H1 (cell line): ENCODE results near the gene CD248. TPM values are rescaled to one million over a fixed set of nuclear protein-coding genes. Genes with fewer than 3 reads are reported as not detected.

Experiments used
- CTCF ChIA-PET: fragments of 300-600 bp; sonication (Branson Sonifier 250); formaldehyde crosslinking; loops from one replicate; lab custom pipeline; 2021; ENCODE audit not compliant: partially characterized antibody; lab: Charles Lee
- POLR2A ChIA-PET: fragments of 300-600 bp; sonication (Branson Sonifier 250); formaldehyde crosslinking; loops from one replicate; lab custom pipeline; 2021; ENCODE audit warnings: inconsistent platforms; ENCODE audit not compliant: partially characterized antibody; lab: Charles Lee
- DNase-seq, 2 experiments: peaks; one replicate each; pipeline versions ENCODE4 v3.0.0 to v3.0.0-alpha.2; 2010 to 2022; ENCODE audit warnings: low spot score in 2 of 2, low read depth in 1 of 2, mixed read lengths in 1 of 2
- FAIRE-seq: peaks from 2 replicates; lab custom pipeline; 2011; peaks lifted over from hg19 to GRCh38; lab: Jason Lieb, UNC
- H2AFZ ChIP-seq: 2 replicates; pipeline ENCODE4 v1.8.1; 2012; ENCODE audit warnings: low read length, inconsistent platforms
- H2AK5ac ChIP-seq: 2 replicates; pipeline ENCODE4 v1.6.1; 2013; ENCODE audit warnings: low read depth, low read length
- H2BK120ac ChIP-seq: replicated peaks from 2 replicates; pipeline ENCODE3; 2013; ENCODE audit warnings: low read depth, low read length, inconsistent platforms
- H2BK12ac ChIP-seq: 2 replicates; pipeline ENCODE4 v1.6.1; 2013; ENCODE audit warnings: low read depth, low read length
- H2BK15ac ChIP-seq: 2 replicates; pipeline ENCODE4 v1.6.1; 2013; ENCODE audit warnings: low read length
- H2BK20ac ChIP-seq: 2 replicates; pipeline ENCODE4 v1.6.1; 2013; ENCODE audit warnings: low read length
- H2BK5ac ChIP-seq: 2 replicates; pipeline ENCODE4 v1.6.1; 2013; ENCODE audit warnings: low read depth, low read length
- H3K14ac ChIP-seq: 2 replicates; pipeline ENCODE4 v1.6.1; 2013; ENCODE audit warnings: inconsistent platforms; ENCODE audit not compliant: insufficient read length
- H3K18ac ChIP-seq: 2 replicates; pipeline ENCODE4 v1.6.1; 2013; ENCODE audit warnings: low read length; ENCODE audit errors: extremely low read depth
- H3K23ac ChIP-seq: 2 replicates; pipeline ENCODE4 v1.6.1; 2013; ENCODE audit warnings: inconsistent platforms; ENCODE audit not compliant: insufficient read length
- H3K23me2 ChIP-seq: 2 replicates; pipeline ENCODE4 v1.6.1; 2013; ENCODE audit warnings: low read depth, low read length
- H3K27ac ChIP-seq: 2 replicates; pipeline ENCODE4 v1.6.1; 2011; ENCODE audit warnings: low read depth, low read length, inconsistent platforms
- H3K27me3 ChIP-seq, 4 experiments: replicated peaks in 1 of 4; 1 replicate in 1 of 4; 2 replicates in 3 of 4; pipeline versions ENCODE4 v1.6.1 to v1.8.1; 2011 to 2013; ENCODE audit warnings: low read length in 3 of 4, mild to moderate bottlenecking in 3 of 4, inconsistent platforms in 2 of 4, mixed read lengths in 2 of 4, moderate library complexity in 1 of 4; ENCODE audit not compliant: control insufficient read depth in 3 of 4, insufficient read depth in 3 of 4; ENCODE audit errors: extremely low read depth in 1 of 4
- H3K36me3 ChIP-seq, 4 experiments: 2 replicates each; pipeline versions ENCODE4 v1.6.1 to v1.8.1; 2011 to 2013; ENCODE audit warnings: mild to moderate bottlenecking in 4 of 4, low read length in 3 of 4, moderate library complexity in 2 of 4, control low read depth in 1 of 4, inconsistent platforms in 1 of 4; ENCODE audit not compliant: insufficient read depth in 4 of 4, control insufficient read depth in 2 of 4
- H3K4ac ChIP-seq: replicated peaks from 2 replicates; pipeline ENCODE3; 2013; ENCODE audit warnings: low read length, low read depth, mixed read lengths, inconsistent platforms; ENCODE audit not compliant: insufficient read length
- H3K4me1 ChIP-seq, 4 experiments: replicated peaks in 1 of 4; 1 replicate in 1 of 4; 2 replicates in 3 of 4; pipeline versions ENCODE4 v1.6.1 to v1.8.1; 2011 to 2013; ENCODE audit warnings: low read length in 3 of 4, inconsistent platforms in 2 of 4, mixed read lengths in 1 of 4; ENCODE audit not compliant: insufficient read depth in 4 of 4, control insufficient read depth in 3 of 4
- H3K4me2 ChIP-seq, 2 experiments: 2 replicates each; pipeline versions ENCODE4 v1.6.1 to v1.8.1; 2011 to 2013; ENCODE audit warnings: low read depth in 2 of 2, low read length in 2 of 2, control low read depth in 1 of 2, inconsistent platforms in 1 of 2, mild to moderate bottlenecking in 1 of 2; ENCODE audit not compliant: insufficient read depth in 1 of 2
- H3K4me3 ChIP-seq, 4 experiments: fragments of 200-600, 300-600 bp in 1 of 4; sonication (generic), shearing (Covaris generic), sonication (Bioruptor Twin) in 1 of 4; 2 replicates each; pipeline versions ENCODE4 v1.5.1 to v1.8.1; 2011 to 2016; ENCODE audit warnings: low read length in 4 of 4, low read depth in 3 of 4, control low read depth in 2 of 4, inconsistent platforms in 2 of 4, mild to moderate bottlenecking in 2 of 4, mixed read lengths in 1 of 4, moderate library complexity in 1 of 4; ENCODE audit not compliant: insufficient read depth in 2 of 4; ENCODE audit errors: extremely low read depth in 1 of 4
- H3K56ac ChIP-seq: replicated peaks from 2 replicates; pipeline ENCODE3; 2013; ENCODE audit warnings: low read depth, mild to moderate bottlenecking, mixed read lengths, low read length, inconsistent platforms; ENCODE audit not compliant: insufficient read length
- H3K79me1 ChIP-seq: 2 replicates; pipeline ENCODE4 v1.6.1; 2013; ENCODE audit warnings: low read depth, low read length, control low read depth
- H3K79me2 ChIP-seq, 2 experiments: 2 replicates each; pipeline versions ENCODE4 v1.6.1 to v1.8.1; 2012 to 2013; ENCODE audit warnings: low read length in 2 of 2, mild to moderate bottlenecking in 2 of 2, inconsistent platforms in 1 of 2; ENCODE audit not compliant: insufficient read depth in 2 of 2, control insufficient read depth in 1 of 2
- H3K9ac ChIP-seq, 4 experiments: replicated peaks in 1 of 4; 1 replicate in 1 of 4; 2 replicates in 3 of 4; pipeline versions ENCODE4 v1.6.1 to v1.8.1; 2011 to 2013; ENCODE audit warnings: low read depth in 3 of 4, low read length in 3 of 4, control low read depth in 2 of 4, mild to moderate bottlenecking in 2 of 4, moderate library complexity in 2 of 4, inconsistent platforms in 1 of 4; ENCODE audit errors: extremely low read depth in 1 of 4
- H3K9me3 ChIP-seq, 2 experiments: 2 replicates each; pipeline versions ENCODE4 v1.6.1 to v1.8.1; 2012 to 2013; ENCODE audit warnings: mild to moderate bottlenecking in 2 of 2, moderate library complexity in 2 of 2, control low read depth in 1 of 2, inconsistent platforms in 1 of 2, low read depth in 1 of 2, low read length in 1 of 2, mixed read lengths in 1 of 2; ENCODE audit not compliant: insufficient read depth in 2 of 2
- H4K20me1 ChIP-seq, 2 experiments: replicated peaks in 1 of 2; 2 replicates each; pipeline versions ENCODE3 to v1.8.1; 2011 to 2013; ENCODE audit warnings: inconsistent platforms in 2 of 2, low read length in 2 of 2, mild to moderate bottlenecking in 1 of 2; ENCODE audit not compliant: insufficient read depth in 2 of 2, control insufficient read depth in 1 of 2
- H4K5ac ChIP-seq: 2 replicates; pipeline ENCODE4 v1.6.1; 2013; ENCODE audit warnings: low read length, low read depth, mixed read lengths, inconsistent platforms; ENCODE audit not compliant: insufficient read length
- H4K8ac ChIP-seq: 2 replicates; pipeline ENCODE4 v1.8.0; 2013; ENCODE audit warnings: mild to moderate bottlenecking, moderate library complexity, low read length, inconsistent platforms; ENCODE audit not compliant: insufficient read depth; ENCODE audit errors: extremely low read depth
- H4K91ac ChIP-seq: replicated peaks from 2 replicates; pipeline ENCODE3; 2013; ENCODE audit warnings: low read length, mixed read lengths, inconsistent platforms; ENCODE audit not compliant: insufficient read length
- CHD2 ChIP-seq: IDR thresholded peaks from 2 replicates; pipeline ENCODE4 v1.6.1; 2012; ENCODE audit warnings: low read length, improper control_type of control experiment
- EGR1 ChIP-seq: IDR thresholded peaks from 2 replicates; pipeline ENCODE4 v1.6.1; 2011; ENCODE audit warnings: low read depth, low read length, borderline replicate concordance
- HDAC2 ChIP-seq, 2 experiments: fragments of 300-600 bp in 1 of 2; sonication (generic) in 1 of 2; IDR thresholded peaks; 2 replicates each; pipeline ENCODE4 v1.6.1; 2011 to 2012; ENCODE audit warnings: low read depth in 2 of 2, low read length in 2 of 2, mild to moderate bottlenecking in 2 of 2, moderate library complexity in 2 of 2, borderline replicate concordance in 1 of 2, inconsistent platforms in 1 of 2
- JUN ChIP-seq: IDR thresholded peaks from 2 replicates; pipeline ENCODE4 v1.6.1; 2011; ENCODE audit warnings: low read depth, mild to moderate bottlenecking, improper control_type of control experiment, low read length
- JUND ChIP-seq: IDR thresholded peaks from 2 replicates; pipeline ENCODE4 v1.6.1; 2011; ENCODE audit warnings: mild to moderate bottlenecking, improper control_type of control experiment, low read length
- KDM5A ChIP-seq: fragments of 200-600 bp; IDR thresholded peaks from 2 replicates; pipeline ENCODE4 v1.7.1; 2012; ENCODE audit warnings: mild to moderate bottlenecking, low read length, inconsistent platforms, mixed read lengths
- NRF1 ChIP-seq: IDR thresholded peaks from 2 replicates; pipeline ENCODE4 v1.6.1; 2011; ENCODE audit warnings: mild to moderate bottlenecking, low read depth, low read length, improper control_type of control experiment
- RBBP5 ChIP-seq: IDR thresholded peaks from 2 replicates; pipeline ENCODE4 v1.7.1; 2012; ENCODE audit warnings: low read depth, mild to moderate bottlenecking, inconsistent platforms, low read length, moderate library complexity, borderline replicate concordance
- RXRA ChIP-seq: IDR thresholded peaks from 2 replicates; pipeline ENCODE4 v1.6.1; 2011; ENCODE audit warnings: low read depth, mild to moderate bottlenecking, low read length, moderate library complexity; ENCODE audit not compliant: insufficient read depth
- SAP30 ChIP-seq: fragments of 300-600 bp; sonication (generic); IDR thresholded peaks from 2 replicates; pipeline ENCODE4 v1.7.1; 2012; ENCODE audit warnings: low read length, moderate library complexity, mild to moderate bottlenecking, inconsistent platforms; ENCODE audit not compliant: insufficient read depth, insufficient replicate concordance
- SIN3A ChIP-seq, 2 experiments: IDR thresholded peaks in 1 of 2; conservative IDR thresholded peaks in 1 of 2; 2 replicates each; pipeline ENCODE4 v1.6.1; 2011 to 2012; ENCODE audit warnings: low read length in 2 of 2, improper control_type of control experiment in 1 of 2, low read depth in 1 of 2, mild to moderate bottlenecking in 1 of 2
- WGBS, 2 experiments: shearing (Covaris generic) in 1 of 2; methylation state at CpG; one replicate each; pipeline versions ENCODE4 v1.1.6 to v1.1.7; 2013 to 2015; ENCODE audit warnings: low lambda C conversion rate in 2 of 2, mixed read lengths in 2 of 2, inconsistent platforms in 1 of 2, low coverage in 1 of 2, missing lambda C conversion rate in 1 of 2; ENCODE audit not compliant: insufficient replicate concordance in 2 of 2, insufficient coverage in 1 of 2, insufficient read length in 1 of 2; ENCODE audit errors: extremely low coverage in 1 of 2, missing lambda C conversion rate in 1 of 2; 5-methylcytosine and 5-hydroxymethylcytosine counted together
- polyA plus RNA-seq, 7 experiments: library from polyadenylated mRNA; depleted of rRNA in 3 of 7; stranded (reverse) in 5 of 7; unstranded in 2 of 7; fragments of >200 nt in 5 of 7; fragments of 200-250 nt in 2 of 7; gene quantifications; 1 replicate in 5 of 7; 2 replicates in 1 of 7; 4 replicates in 1 of 7; pipeline versions ENCODE4 v1.2.1 to v1.2.3, GENCODE V29; 2011 to 2013; ENCODE audit warnings: missing spikeins in 2 of 7, mixed read lengths in 2 of 7
- total RNA-seq: library from RNA; stranded (reverse); fragmentation: NEBNext Ultra II Directional; extraction: Animal tissue kit (Norgen Biotek cat#: 25700); gene quantifications from 2 replicates; pipeline ENCODE4 v1.2.1, GENCODE V29; 2021

CD248 gene
- total and polyA plus RNA-seq, 2 of the 8 experiments (the other 6 are each of a cell fraction or from before 2014, with no cell fraction given): 2.7 to 3.9 TPM

- no peak overlapping the region for H2BK5ac ChIP-seq
- no peak overlapping the region for H3K23ac ChIP-seq
- CTCF ChIA-PET: interaction anchor here (0.6 to 5.2 kb wide), 26 partner anchors 9 to 1433 kb away, joined by 3 to 48 read pairs (median 4); partner anchors contain the start of genes RAB1B and TMEM151A
- no peak overlapping the region for H3K4me3 ChIP-seq
- H2BK20ac ChIP-seq: no peak overlapping the region
- H4K20me1 ChIP-seq: peaks cover 9 to 26% of the 10 kb centered on the region in 2 experiments
- no peak overlapping the region for H4K5ac ChIP-seq
- peaks cover 0 to 17% (median 13%) of the 10 kb centered on the region in 4 experiments; a peak in 5 of 7 replicates for H3K4me1 ChIP-seq
- peaks cover 0 to 4% (median under 1%) of the 10 kb centered on the region in 4 experiments; a peak in 2 of 7 replicates for H3K27me3 ChIP-seq
- no peak overlapping the region; a peak in 1 of 7 replicates for H3K9ac ChIP-seq
- no peak overlapping the region for H3K56ac ChIP-seq
- H3K79me1 ChIP-seq: peaks cover 4% of the 10 kb centered on the region; the same call in 1 of the 2 replicates
- peaks cover 0 to 2% (median 0%) of the 10 kb centered on the region in 4 experiments; a peak in 1 of 8 replicates for H3K36me3 ChIP-seq
- H4K8ac ChIP-seq: peak overlapping the region; percentile 71; the same call in 1 of the 2 replicates
- H3K14ac ChIP-seq: no peak overlapping the region
- 50% methylated on average over 16 of the region's 20 CpGs; no CpG with 5 or more reads in 1 of the 2 experiments for WGBS, 2 experiments
- H3K79me2 ChIP-seq: no peaks in the 10 kb centered on the region
- H3K4me2 ChIP-seq: peak overlapping the region in 1 of 2 experiments; percentile 53; a peak in 2 of 4 replicates
- H3K27ac ChIP-seq: no peak overlapping the region
- H2AK5ac ChIP-seq: no peak overlapping the region; the same call in 1 of the 2 replicates
- no peak overlapping the region for H3K4ac ChIP-seq
- no peak overlapping the region for H2BK15ac ChIP-seq
- FAIRE-seq (no peak), DNase-seq (no peak)
- POLR2A ChIA-PET: interaction anchor here (0.7 to 7.9 kb wide), 12 partner anchors 8 to 82 kb away, joined by 3 to 125 read pairs (median 4); partner anchors contain the start of genes B4GAT1, BRMS1, RAB1B and TMEM151A
- no peak overlapping the region for H3K18ac ChIP-seq
- H2BK12ac ChIP-seq: 0 out of 2 replicates have a peak overlapping the region, but pooled peaks have one; percentile 39
- H2BK120ac ChIP-seq: no peak overlapping the region
- no peaks in the 10 kb centered on the region for H3K9me3 ChIP-seq
- H2AFZ ChIP-seq: no peak overlapping the region
- H3K23me2 ChIP-seq: peaks cover 4% of the 10 kb centered on the region; the same call in 1 of the 2 replicates
- H4K91ac ChIP-seq: no peak overlapping the region
- TF ChIP-seq JUN (no peak), RXRA (no peak), RBBP5 (no peak), SAP30 (no peak), CHD2 (no peak), SIN3A (conservative IDR thresholded peaks at IDR 0.05 in 1 of 2, IDR thresholded peaks at IDR 0.05 in 1 of 2; ENCODE audit: low read depth in 1 of 2, low read length in 2 of 2) (no peak), JUND (no peak), EGR1 (no peak), KDM5A (no peak), HDAC2 (IDR thresholded peaks at IDR 0.05; ENCODE audit: borderline replicate concordance in 1 of 2, low read depth in 2 of 2, low read length in 2 of 2) (no peak), NRF1 (no peak)
Observed at GRCh38 chr11:66281776-66282467, 34.9 kb downstream of the CD248 start.
